Right hindlimb (tissue), 1 donor: ENCODE data around the gene ING3.
"Not testable (repeated sequence)": the region's sequence is repeated elsewhere in the genome, so short reads cannot be mapped to it uniquely, and the experiment has no call there.

Experiments
- DNase-seq: peaks from one replicate; pipeline ENCODE4 v3.0.0-alpha.2; 2018

Gene ING3

GRCh38 chr7:121003986-121004685 is 53.6 kb downstream of the ING3 start:
- DNase-seq = no peak

- not testable (repeated sequence) for DNase-seq
These were observed 54.5 kb downstream of the ING3 start for GRCh38 chr7:121005058-121005457.

GRCh38 chr7:121005996-121006584 is 55.5 kb downstream of the ING3 start:
- DNase-seq = no peak

- DNase-seq = no peak
These were observed 56.2 kb downstream of the ING3 start for GRCh38 chr7:121006711-121007315.

- DNase-seq = no peak
These were observed 58.2 kb downstream of the ING3 start for GRCh38 chr7:121008816-121009215.

GRCh38 chr7:121011401-121011800 is 60.8 kb downstream of the ING3 start:
- DNase-seq = no peak

GRCh38 chr7:121012170-121012874 is 61.7 kb downstream of the ING3 start:
- no peak for DNase-seq

- no peak for DNase-seq
These were observed 62.3 kb downstream of the ING3 start for GRCh38 chr7:121012919-121013318.

- DNase-seq = no peak
These were observed 65.0 kb downstream of the ING3 start for GRCh38 chr7:121015560-121015959.

- no peak for DNase-seq
These were observed 66.4 kb downstream of the ING3 start for GRCh38 chr7:121016966-121017365.

GRCh38 chr7:121017586-121017985 is 67.0 kb downstream of the ING3 start:
- DNase-seq = no peak

- DNase-seq = no peak
These were observed 68.4 kb downstream of the ING3 start for GRCh38 chr7:121019018-121019417.

- no peak for DNase-seq
These were observed 69.8 kb downstream of the ING3 start for GRCh38 chr7:121020249-121020988.

- no peak for DNase-seq
These were observed 70.7 kb downstream of the ING3 start for GRCh38 chr7:121020989-121021969.

- no peak for DNase-seq
These were observed 72.6 kb downstream of the ING3 start for GRCh38 chr7:121023194-121023593.

GRCh38 chr7:121023683-121024511 is 73.3 kb downstream of the ING3 start:
- no peak for DNase-seq

GRCh38 chr7:121024611-121025010 is 74.0 kb downstream of the ING3 start:
- no peak for DNase-seq

GRCh38 chr7:121026159-121026558 is 75.6 kb downstream of the ING3 start:
- no peak for DNase-seq

GRCh38 chr7:121026577-121027111 is 76.1 kb downstream of the ING3 start:
- no peak for DNase-seq
